Measurements from ENCODE around the gene OSM. TPM values are rescaled to one million over a fixed set of nuclear protein-coding genes. Genes with fewer than 3 reads are reported as not detected.

Gene OSM
- total RNA-seq, 1 donor from 2014 or later = 246 TPM

GRCh38 chr22:30265823-30266444 lies 717 bp downstream of the OSM start:
- intact Hi-C loops (cut with micrococcal nuclease) = loop anchor here (1.0 to 5.0 kb wide), 5 partner anchors 61 to 164 kb away; partner anchors contain the start of genes RNF215, SF3A1 and TBC1D10A

GRCh38 chr22:30265131-30265720 lies 1.4 kb downstream of the OSM start:
- intact Hi-C loops (cut with micrococcal nuclease) = loop anchor here (5.0 kb wide), 2 partner anchors 83 to 163 kb away; no protein-coding TSS in a partner anchor

DNA sequence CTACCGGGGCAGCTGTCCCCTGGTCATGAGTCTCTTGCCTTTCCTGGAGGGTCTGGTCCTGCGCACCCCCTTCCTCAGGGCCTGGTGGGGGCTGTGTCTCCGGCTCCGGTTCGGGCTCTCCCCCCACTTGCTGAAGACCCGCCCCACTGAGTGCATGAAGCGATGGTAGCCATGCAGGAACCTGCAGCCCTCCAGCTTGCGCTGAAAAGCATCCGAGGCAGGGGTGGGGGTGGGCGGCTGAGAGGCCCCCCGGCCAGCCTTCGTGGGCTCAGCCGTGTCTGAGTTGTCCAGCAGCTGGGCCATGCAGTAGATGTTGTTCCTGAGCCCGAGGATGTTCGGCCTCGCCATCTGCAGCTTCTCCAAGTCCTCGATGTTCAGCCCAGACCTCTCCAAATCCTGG lies 2.8 kb downstream of the OSM start:
- intact Hi-C loops (cut with micrococcal nuclease) = no loop called here

- intact Hi-C loops (cut with micrococcal nuclease) = no loop called here
Observed at GRCh38 chr22:30262917-30263741, 3.5 kb downstream of the OSM start.

GRCh38 chr22:30262112-30262511 lies 4.5 kb downstream of the OSM start:
- intact Hi-C loops (cut with micrococcal nuclease) = no loop called here

DNA sequence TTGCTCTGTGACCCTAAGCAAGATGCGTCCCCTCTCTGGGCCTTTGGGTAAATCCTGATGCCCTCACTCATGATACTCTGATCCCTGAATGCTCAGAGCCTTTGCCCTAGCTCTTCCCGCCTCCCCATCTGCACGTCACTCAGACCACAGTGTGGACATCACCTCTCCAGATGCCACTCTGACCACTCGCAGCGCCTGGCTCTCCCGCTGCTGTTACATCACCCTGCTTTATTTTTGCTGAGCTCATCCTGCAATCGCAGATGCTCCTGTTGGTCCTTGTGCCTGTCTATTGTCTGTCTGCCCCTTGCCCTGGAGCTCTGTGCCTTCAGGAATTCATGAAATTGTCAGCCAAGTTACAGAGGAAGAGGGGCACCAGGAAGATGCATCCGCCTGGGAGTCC lies 5.5 kb downstream of the OSM start:
- intact Hi-C loops (cut with micrococcal nuclease) = no loop called here

- intact Hi-C loops (cut with micrococcal nuclease) = no loop called here
Observed at GRCh38 chr22:30260682-30261081, 6.0 kb downstream of the OSM start.

GRCh38 chr22:30260276-30260675 lies 6.4 kb downstream of the OSM start:
- intact Hi-C loops (cut with micrococcal nuclease) = no loop called here

DNA sequence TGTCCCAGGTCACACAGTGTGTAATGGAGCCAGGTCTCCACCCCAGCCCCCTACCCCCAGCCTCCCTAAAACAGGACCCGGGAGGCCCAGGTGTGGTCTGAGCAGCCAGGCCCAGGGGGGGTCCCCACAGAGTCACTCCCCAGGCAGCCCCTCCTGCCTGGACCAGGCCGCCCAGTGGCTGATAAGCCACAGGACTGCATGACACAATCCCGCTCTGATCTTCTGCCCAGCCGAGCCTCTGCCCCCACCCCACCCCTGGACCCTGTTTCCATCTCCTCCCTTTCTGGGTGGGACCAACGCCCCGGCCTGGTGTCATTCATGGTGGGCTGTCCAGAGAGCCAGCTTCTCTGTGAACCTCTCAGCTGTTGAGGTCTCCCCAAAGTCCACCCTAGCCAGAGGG lies 12.3 kb downstream of the OSM start:
- intact Hi-C loops (cut with micrococcal nuclease) = no loop called here

DNA sequence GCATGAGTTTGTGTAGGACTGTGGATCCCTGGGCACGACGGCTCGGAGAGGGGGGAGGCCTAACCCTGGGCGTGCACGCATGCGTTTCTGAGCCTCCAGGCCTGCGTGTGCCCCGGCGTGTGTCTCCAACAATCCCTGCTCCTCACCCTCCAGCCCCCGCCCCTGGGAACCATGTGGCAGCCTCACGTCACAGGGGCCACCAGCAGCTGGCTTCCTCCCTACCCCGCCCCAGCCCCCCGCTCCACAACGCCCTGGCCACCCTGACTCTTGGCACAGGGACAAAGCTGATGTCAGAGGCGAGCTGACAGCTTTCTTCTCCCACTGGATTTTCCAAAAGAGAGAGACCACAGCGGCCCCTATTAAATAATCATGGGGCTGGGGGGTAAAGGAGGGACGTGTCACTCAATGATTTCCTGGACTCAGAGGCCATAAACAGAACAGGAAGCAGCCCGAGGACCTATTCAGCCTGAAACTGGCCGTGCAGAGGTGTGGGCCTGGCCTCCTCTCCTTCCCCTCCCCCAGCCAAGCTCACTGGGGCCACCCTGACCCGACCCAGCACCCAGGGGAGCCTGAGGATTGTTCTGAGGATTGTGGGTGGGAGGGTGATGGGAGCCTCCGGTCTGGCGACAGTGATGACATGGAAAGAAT lies 13.3 kb downstream of the OSM start:
- intact Hi-C loops (cut with micrococcal nuclease) = no loop called here

GRCh38 chr22:30252411-30253204 lies 14.0 kb downstream of the OSM start:
- intact Hi-C loops (cut with micrococcal nuclease) = no loop called here

DNA sequence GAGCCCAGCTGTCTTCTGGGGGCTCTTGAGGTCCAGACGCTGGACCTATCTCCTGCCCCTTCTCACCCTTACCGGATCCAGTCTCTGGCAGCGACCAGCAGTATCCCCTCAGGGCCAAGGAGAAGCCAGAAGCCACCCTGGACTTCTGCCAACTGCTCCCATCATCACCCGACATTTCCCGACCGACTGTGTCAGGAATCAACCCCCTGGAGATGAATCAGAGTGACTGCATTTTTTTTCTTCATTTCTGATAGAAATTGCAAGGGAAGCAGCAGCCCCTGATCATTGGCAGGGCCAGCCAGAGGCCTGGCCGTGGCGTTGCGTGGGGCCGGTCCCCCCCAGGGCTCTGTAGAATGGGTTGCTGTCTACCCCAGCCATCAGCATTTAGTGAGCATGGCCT lies 14.9 kb downstream of the OSM start:
- intact Hi-C loops (cut with micrococcal nuclease) = no loop called here

DNA sequence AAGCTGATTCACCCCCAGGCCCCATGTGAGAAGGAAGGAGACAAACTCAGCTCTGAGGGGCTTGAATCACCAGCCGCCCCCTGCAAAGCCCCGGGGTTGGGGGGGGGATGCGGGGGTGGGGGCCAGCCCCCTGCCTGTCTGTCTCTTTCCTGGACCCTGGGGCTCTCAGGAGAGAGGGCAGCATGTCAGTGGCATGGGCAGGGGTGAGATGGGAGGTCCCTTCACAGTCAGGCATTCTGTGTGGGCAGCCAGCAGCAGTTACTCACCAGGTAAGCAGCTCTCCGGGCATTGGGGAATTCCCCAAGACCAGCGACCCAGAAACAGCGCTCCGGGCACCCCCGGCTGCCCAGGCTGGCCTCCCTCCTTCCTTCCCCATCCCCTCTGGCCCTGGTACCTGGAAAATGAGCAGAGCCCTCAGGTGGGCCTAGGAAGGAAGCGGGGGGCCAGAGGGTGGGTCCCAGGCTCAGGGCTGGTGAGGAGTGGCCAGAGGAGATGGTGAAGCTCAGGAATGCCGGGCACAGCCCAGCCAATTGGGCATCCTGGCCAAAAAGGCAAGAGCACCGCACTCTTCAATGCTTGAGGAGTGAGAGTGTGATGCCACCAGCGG lies 15.9 kb downstream of the OSM start:
- intact Hi-C loops (cut with micrococcal nuclease) = no loop called here

DNA sequence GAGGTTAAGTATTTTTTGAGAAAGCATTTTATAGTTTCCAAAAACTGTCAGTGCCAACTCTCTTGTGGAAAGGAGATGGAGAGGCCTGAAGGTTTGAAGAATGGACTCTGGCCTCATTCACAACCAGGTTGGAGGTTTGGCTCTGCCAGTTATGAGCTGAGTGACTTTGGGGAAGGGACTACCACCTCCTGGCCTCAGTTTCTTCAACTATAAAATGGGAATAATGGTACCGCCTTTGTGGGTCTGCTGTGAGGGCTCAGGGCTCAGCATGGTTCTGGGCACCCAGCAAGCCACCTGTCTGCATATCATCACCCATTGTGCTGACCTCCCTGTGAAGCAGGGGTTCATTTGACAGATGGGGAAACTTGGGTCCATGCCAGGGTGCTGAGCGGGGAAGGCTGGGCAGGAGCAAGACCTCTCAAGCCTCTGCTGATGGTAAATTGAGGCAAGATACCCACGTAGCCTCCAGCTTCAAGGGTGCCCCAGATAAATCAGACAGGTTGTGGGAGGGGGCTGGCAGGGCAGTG lies 16.5 kb downstream of the OSM start:
- intact Hi-C loops (cut with micrococcal nuclease) = no loop called here

GRCh38 chr22:30249049-30250038 lies 17.3 kb downstream of the OSM start:
- intact Hi-C loops (cut with micrococcal nuclease) = loop anchor here (5.0 kb wide), 1 partner anchor 72 kb away; no protein-coding TSS in a partner anchor

GRCh38 chr22:30248484-30248883 lies 18.2 kb downstream of the OSM start:
- intact Hi-C loops (cut with micrococcal nuclease) = loop anchor here (5.0 kb wide), 1 partner anchor 71 kb away; no protein-coding TSS in a partner anchor

DNA sequence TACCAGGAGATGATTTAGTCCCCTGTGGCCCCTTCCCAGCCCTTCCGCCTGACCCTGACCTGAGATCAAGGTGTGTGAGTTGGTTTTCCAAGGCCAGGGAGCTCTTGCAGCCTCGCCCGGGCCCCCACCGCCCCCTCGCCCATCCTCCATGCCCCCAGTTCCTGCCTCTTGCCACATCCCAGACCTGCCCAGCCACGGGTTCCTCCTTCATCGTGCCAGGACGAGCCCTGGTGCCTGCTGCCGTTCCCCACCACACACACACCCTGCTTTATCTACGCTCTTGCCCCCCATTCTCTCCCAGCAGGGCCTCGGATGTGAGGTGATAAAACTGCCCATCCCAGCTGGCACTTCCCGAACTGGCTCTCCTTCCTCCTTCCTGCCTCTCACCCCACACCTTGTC lies 18.7 kb downstream of the OSM start:
- intact Hi-C loops (cut with micrococcal nuclease) = loop anchor here (5.0 kb wide), 1 partner anchor 71 kb away; no protein-coding TSS in a partner anchor

DNA sequence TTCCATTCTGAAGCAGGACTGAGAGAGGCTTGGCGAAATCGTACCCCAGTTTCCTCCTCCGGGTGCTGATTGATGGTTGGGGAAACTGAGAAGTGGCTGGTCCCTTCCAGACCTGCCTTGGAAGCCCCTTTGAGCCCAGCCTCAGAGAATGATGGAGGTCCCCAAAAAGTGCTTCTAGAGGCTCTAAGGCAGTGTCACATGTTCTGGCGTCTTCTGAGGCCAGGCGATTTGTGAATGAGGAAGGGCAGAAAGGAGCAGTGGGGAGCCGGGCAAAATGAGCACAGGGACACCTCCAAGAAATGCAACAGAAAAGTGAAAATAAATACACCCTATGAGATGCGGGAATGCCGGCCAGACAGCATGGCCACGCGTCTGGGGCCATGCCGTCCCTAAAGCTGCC lies 19.1 kb downstream of the OSM start:
- intact Hi-C loops (cut with micrococcal nuclease) = loop anchor here (5.0 kb wide), 1 partner anchor 70 kb away; no protein-coding TSS in a partner anchor
